GM12878 (cell line): Measurements from ENCODE around the gene FARS2. TPM values are rescaled to one million over a fixed set of nuclear protein-coding genes. Genes with fewer than 3 reads are reported as not detected.

Experiments
- CBX5 ChIP-seq: sonication (generic); IDR thresholded peaks from 2 replicates; pipeline ENCODE4 v1.6.1; 2016; ENCODE audit warnings: low read depth, moderate library complexity, mild to moderate bottlenecking, inconsistent platforms
- DPF2 ChIP-seq: fragments of 450-650 bp; IDR thresholded peaks from 2 replicates; pipeline ENCODE4 v1.6.1; 2017; ENCODE audit warnings: mild to moderate bottlenecking
- IKZF2 ChIP-seq, 2 experiments: fragments of 450-650 bp; IDR thresholded peaks; 2 replicates each; pipeline ENCODE4 v1.6.1; 2017; ENCODE audit warnings: mild to moderate bottlenecking in 2 of 2, moderate library complexity in 2 of 2
- JUNB ChIP-seq: IDR thresholded peaks from 2 replicates; pipeline ENCODE4 v1.6.1; 2016; ENCODE audit warnings: antibody characterized with exemption, mild to moderate bottlenecking
- KAT2A ChIP-seq: conservative IDR thresholded peaks from 2 replicates; pipeline ENCODE4 v1.6.1; 2011; ENCODE audit warnings: low read depth, low read length; ENCODE audit not compliant: control insufficient read depth
- MEF2B ChIP-seq: fragments of 450-650 bp; IDR thresholded peaks from 2 replicates; pipeline ENCODE4 v1.6.1; 2018; ENCODE audit warnings: mild to moderate bottlenecking, moderate library complexity; ENCODE audit not compliant: partially characterized antibody, poor library complexity, severe bottlenecking
- NR2F1 ChIP-seq: fragments of 450-650 bp; conservative IDR thresholded peaks from 2 replicates; pipeline ENCODE4 v1.6.1; 2017; ENCODE audit warnings: mild to moderate bottlenecking
- PAX5 ChIP-seq: IDR thresholded peaks from 2 replicates; pipeline ENCODE4 v1.6.1; 2011; ENCODE audit warnings: low read depth, low read length, borderline replicate concordance
- POLR2AphosphoS5 ChIP-seq: IDR thresholded peaks from 2 replicates; pipeline ENCODE4 v1.6.1; 2011; ENCODE audit warnings: mild to moderate bottlenecking, low read length, inconsistent platforms
- SMAD1 ChIP-seq: fragments of 450-650 bp; IDR thresholded peaks from 2 replicates; pipeline ENCODE4 v1.6.1; 2018; ENCODE audit warnings: mild to moderate bottlenecking, low read depth; ENCODE audit not compliant: partially characterized antibody
- SMARCA5 ChIP-seq: fragments of 450-650 bp; IDR thresholded peaks from 2 replicates; pipeline ENCODE4 v1.6.1; 2017; ENCODE audit warnings: mild to moderate bottlenecking
- SUPT20H ChIP-seq: IDR thresholded peaks from 2 replicates; pipeline ENCODE4 v1.6.1; 2011; ENCODE audit warnings: low read depth, mild to moderate bottlenecking, low read length, moderate library complexity, borderline replicate concordance; ENCODE audit not compliant: control insufficient read depth
- TAF1 ChIP-seq: IDR thresholded peaks from 2 replicates; pipeline ENCODE4 v1.6.1; 2011; ENCODE audit warnings: mild to moderate bottlenecking, low read depth, low read length, borderline replicate concordance
- TCF12 ChIP-seq: IDR thresholded peaks from 2 replicates; pipeline ENCODE4 v1.6.1; 2011; ENCODE audit warnings: low read depth, mild to moderate bottlenecking, low read length
- TCF3 ChIP-seq: IDR thresholded peaks from 2 replicates; pipeline ENCODE4 v1.6.1; 2012; ENCODE audit warnings: low read depth, mild to moderate bottlenecking, low read length, borderline replicate concordance; ENCODE audit not compliant: insufficient read depth
- YBX1 ChIP-seq: fragments of 450-650 bp; IDR thresholded peaks from 2 replicates; pipeline ENCODE4 v1.6.1; 2016; ENCODE audit warnings: antibody characterized with exemption
- YY1 ChIP-seq: IDR thresholded peaks from 2 replicates; pipeline ENCODE4 v1.6.1; 2011; ENCODE audit warnings: low read depth, mild to moderate bottlenecking, low read length
- ZBTB40 ChIP-seq: fragments of 450-650 bp; IDR thresholded peaks from 2 replicates; pipeline ENCODE4 v1.6.1; 2016; ENCODE audit warnings: mild to moderate bottlenecking, moderate library complexity, borderline replicate concordance
- polyA plus RNA-seq, 11 experiments: library from polyadenylated mRNA; depleted of rRNA in 4 of 11; unstranded in 6 of 11; stranded (reverse) in 5 of 11; fragments of >200 nt; fragmentation: Nextera tagmentation in 4 of 11; fragmentation: Illumina TruSeq in 1 of 11; extraction: Ambion mirVana in 4 of 11; extraction: Trizol in 1 of 11; gene quantifications; 1 replicate in 1 of 11; 2 replicates in 10 of 11; pipeline versions ENCODE4 v1.2.1 to v1.2.3, GENCODE V29; 2011 to 2016; ENCODE audit warnings: inconsistent platforms in 2 of 11, missing spikeins in 2 of 11, low read depth in 1 of 11
- total RNA-seq, 4 experiments: library from RNA; depleted of rRNA in 3 of 4; stranded (reverse); fragments of >200 nt in 3 of 4; fragmentation: Illumina TruSeq in 1 of 4; extraction: Trizol in 1 of 4; gene quantifications; 2 replicates each; pipeline versions ENCODE4 v1.2.1 to v1.2.3, GENCODE V29; 2013 to 2021
- TF ChIP-seq, protein P1 (sequence below): fragments of 450-650 bp; IDR thresholded peaks from 2 replicates; pipeline ENCODE4 v1.6.1; 2017; ENCODE audit warnings: mild to moderate bottlenecking, low read depth, inconsistent platforms; ENCODE audit not compliant: poor library complexity, severe bottlenecking
- TF ChIP-seq, protein P2 (sequence below): fragments of 450-650 bp; formaldehyde crosslinking; IDR thresholded peaks from 2 replicates; pipeline ENCODE4 v1.5.0; 2022; ENCODE audit warnings: mild to moderate bottlenecking, missing genetic modification characterization
- TF ChIP-seq, protein P3 (sequence below): IDR thresholded peaks from 2 replicates; pipeline ENCODE4 v1.6.1; 2011; ENCODE audit warnings: mild to moderate bottlenecking, low read depth, low read length, moderate library complexity; ENCODE audit not compliant: insufficient replicate concordance

The FARS2 gene
- total and polyA plus RNA-seq, 10 of the 15 experiments (the other 5 are each of a cell fraction or from before 2014, with no cell fraction given) = 16.8 to 46.7 (median 25.6) TPM

DNA sequence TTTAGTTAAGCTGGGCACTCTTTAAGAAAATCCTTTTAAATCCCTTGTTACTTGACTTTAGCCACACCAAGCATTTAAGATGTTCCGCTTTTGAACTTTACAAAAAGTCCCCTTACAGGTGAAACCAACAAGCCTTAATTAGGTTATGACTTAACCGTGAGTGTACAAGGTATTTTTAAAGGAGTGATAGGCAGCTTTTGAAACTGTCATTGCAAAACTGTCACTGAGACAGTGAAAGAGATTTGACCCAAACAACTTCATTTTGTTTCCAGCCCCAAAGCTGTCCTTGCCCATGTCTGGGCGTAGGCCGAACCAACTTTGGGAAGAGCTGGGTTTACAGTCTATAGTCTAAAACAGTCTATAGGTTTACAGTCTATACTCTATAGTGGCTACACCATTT is 305.4 kb downstream of the FARS2 start (continued):
- TF ChIP-seq, protein P1, sequence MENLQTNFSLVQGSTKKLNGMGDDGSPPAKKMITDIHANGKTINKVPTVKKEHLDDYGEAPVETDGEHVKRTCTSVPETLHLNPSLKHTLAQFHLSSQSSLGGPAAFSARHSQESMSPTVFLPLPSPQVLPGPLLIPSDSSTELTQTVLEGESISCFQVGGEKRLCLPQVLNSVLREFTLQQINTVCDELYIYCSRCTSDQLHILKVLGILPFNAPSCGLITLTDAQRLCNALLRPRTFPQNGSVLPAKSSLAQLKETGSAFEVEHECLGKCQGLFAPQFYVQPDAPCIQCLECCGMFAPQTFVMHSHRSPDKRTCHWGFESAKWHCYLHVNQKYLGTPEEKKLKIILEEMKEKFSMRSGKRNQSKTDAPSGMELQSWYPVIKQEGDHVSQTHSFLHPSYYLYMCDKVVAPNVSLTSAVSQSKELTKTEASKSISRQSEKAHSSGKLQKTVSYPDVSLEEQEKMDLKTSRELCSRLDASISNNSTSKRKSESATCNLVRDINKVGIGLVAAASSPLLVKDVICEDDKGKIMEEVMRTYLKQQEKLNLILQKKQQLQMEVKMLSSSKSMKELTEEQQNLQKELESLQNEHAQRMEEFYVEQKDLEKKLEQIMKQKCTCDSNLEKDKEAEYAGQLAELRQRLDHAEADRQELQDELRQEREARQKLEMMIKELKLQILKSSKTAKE = no peak
- TF ChIP-seq TAF1 (no peak), CBX5 (0 out of 2 replicates have a peak, but pooled peaks have one; percentile 47), IKZF2 (IDR thresholded peaks at IDR 0.05) (peak; percentile 56; a peak in 2 of 4 replicates), POLR2AphosphoS5 (no peak), NR2F1 (0 out of 2 replicates have a peak, but pooled peaks have one; percentile 16), YBX1 (no peak), TCF3 (no peak), YY1 (peak; percentile 53; the same call in 1 of the 2 replicates), SUPT20H (no peak), DPF2 (peak; percentile 22), SMAD1 (no peak), PAX5 (peak; percentile 28; the same call in 1 of the 2 replicates), KAT2A (no peak), MEF2B (peak; percentile 68), ZBTB40 (no peak), JUNB (peak; percentile 83), TCF12 (0 out of 2 replicates have a peak, but pooled peaks have one; percentile 24), SMARCA5 (no peak)
- TF ChIP-seq, protein P2, sequence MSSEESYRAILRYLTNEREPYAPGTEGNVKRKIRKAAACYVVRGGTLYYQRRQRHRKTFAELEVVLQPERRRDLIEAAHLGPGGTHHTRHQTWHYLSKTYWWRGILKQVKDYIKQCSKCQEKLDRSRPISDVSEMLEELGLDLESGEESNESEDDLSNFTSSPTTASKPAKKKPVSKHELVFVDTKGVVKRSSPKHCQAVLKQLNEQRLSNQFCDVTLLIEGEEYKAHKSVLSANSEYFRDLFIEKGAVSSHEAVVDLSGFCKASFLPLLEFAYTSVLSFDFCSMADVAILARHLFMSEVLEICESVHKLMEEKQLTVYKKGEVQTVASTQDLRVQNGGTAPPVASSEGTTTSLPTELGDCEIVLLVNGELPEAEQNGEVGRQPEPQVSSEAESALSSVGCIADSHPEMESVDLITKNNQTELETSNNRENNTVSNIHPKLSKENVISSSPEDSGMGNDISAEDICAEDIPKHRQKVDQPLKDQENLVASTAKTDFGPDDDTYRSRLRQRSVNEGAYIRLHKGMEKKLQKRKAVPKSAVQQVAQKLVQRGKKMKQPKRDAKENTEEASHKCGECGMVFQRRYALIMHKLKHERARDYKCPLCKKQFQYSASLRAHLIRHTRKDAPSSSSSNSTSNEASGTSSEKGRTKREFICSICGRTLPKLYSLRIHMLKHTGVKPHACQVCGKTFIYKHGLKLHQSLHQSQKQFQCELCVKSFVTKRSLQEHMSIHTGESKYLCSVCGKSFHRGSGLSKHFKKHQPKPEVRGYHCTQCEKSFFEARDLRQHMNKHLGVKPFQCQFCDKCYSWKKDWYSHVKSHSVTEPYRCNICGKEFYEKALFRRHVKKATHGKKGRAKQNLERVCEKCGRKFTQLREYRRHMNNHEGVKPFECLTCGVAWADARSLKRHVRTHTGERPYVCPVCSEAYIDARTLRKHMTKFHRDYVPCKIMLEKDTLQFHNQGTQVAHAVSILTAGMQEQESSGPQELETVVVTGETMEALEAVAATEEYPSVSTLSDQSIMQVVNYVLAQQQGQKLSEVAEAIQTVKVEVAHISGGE (CRISPR knock-in tag) = no peak
- TF ChIP-seq, protein P3, sequence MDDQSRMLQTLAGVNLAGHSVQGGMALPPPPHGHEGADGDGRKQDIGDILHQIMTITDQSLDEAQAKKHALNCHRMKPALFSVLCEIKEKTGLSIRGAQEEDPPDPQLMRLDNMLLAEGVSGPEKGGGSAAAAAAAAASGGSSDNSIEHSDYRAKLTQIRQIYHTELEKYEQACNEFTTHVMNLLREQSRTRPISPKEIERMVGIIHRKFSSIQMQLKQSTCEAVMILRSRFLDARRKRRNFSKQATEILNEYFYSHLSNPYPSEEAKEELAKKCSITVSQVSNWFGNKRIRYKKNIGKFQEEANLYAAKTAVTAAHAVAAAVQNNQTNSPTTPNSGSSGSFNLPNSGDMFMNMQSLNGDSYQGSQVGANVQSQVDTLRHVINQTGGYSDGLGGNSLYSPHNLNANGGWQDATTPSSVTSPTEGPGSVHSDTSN = no peak
